Measurements from ENCODE around the gene FUT2. TPM values are rescaled to one million over a fixed set of nuclear protein-coding genes. Genes with fewer than 3 reads are reported as not detected.

The FUT2 gene
- total and polyA plus RNA-seq, 2 of the 13 experiments (the other 11 are each of a cell fraction or from before 2014, with no cell fraction given), result 0.07 TPM; not detected in 1

GRCh38 chr19:48672994-48673393, 22.8 kb upstream of the FUT2 start, which contains the start of gene NTN5:
Gene NTN5, minus strand, starts transcription at chr19:48673017. Its CDS starts 2,031 bp downstream, at chr19:48670986.
- no peak for FAIRE-seq
- H3K36me3 ChIP-seq (replicated peaks in 1 of 2; ENCODE audit: control insufficient read depth in 1 of 2, insufficient read depth in 2 of 2, low read length in 2 of 2), result no peaks in the 10 kb centered on the region
- H3K27ac ChIP-seq (ENCODE audit: extremely low read length, insufficient read depth, low read length), result no peak within 1 kb of the TSS
- ATAC-seq, result no peak
- H3K4me3 ChIP-seq (replicated peaks in 1 of 3; ENCODE audit: insufficient read depth in 1 of 3, low read depth in 2 of 3, low read length in 3 of 3), result no peak within 1 kb of the TSS
- no TSS peak for BruUV-seq (replicated peaks)
- no peak for DNase-seq (ENCODE audit: low spot score)
- H3K79me2 ChIP-seq (ENCODE audit: insufficient read depth, low read length), result no peaks in the 10 kb centered on the region
- H2AFZ ChIP-seq (ENCODE audit: low read length), result no peak within 1 kb of the TSS
- WGBS (ENCODE audit: low lambda C conversion rate), result 51% methylated on average over 9 of the region's 25 CpGs
- TF ChIP-seq HINFP (CRISPR knock-in tag; IDR thresholded peaks at IDR 0.05; ENCODE audit: low read depth) (no peak), ZNF605 (CRISPR knock-in tag; IDR thresholded peaks at IDR 0.05) (no peak)
- no peaks in the 10 kb centered on the region for H3K9me3 ChIP-seq (ENCODE audit: low read length)
- peaks cover 25% of the 10 kb centered on the region for H3K4me1 ChIP-seq (ENCODE audit: insufficient read depth, low read length)
- peaks cover 4 to 22% of the 10 kb centered on the region in 2 experiments; a peak in 4 of 5 replicates for H3K27me3 ChIP-seq (ENCODE audit: control insufficient read depth in 1 of 2, insufficient read depth in 2 of 2, low read length in 2 of 2)
- no peak within 1 kb of the TSS for H3K9ac ChIP-seq (ENCODE audit: insufficient read depth, low read depth, low read length)
- no peaks in the 10 kb centered on the region for H4K20me1 ChIP-seq (ENCODE audit: insufficient read depth, low read length)
- ChIA-PET POLR2A (no interaction called here), CTCF (ENCODE audit: low intra/inter-chr PET ratio, low total read pairs) (no interaction called here)
- intact Hi-C loops (cut with micrococcal nuclease; ENCODE audit: unreplicated experiment), result no loop called here
- in situ Hi-C loops (cut with HindIII; ENCODE audit: extremely low pct_ligation_motif_present, low pct_unique_long_range_greater_than_20kb), result loop anchor here (10.0 kb wide), 2 partner anchors 112 to 162 kb away; partner anchors contain the start of gene HSD17B14
- no peak within 1 kb of the TSS for H3K4me2 ChIP-seq (ENCODE audit: low read depth, low read length)

DNA sequence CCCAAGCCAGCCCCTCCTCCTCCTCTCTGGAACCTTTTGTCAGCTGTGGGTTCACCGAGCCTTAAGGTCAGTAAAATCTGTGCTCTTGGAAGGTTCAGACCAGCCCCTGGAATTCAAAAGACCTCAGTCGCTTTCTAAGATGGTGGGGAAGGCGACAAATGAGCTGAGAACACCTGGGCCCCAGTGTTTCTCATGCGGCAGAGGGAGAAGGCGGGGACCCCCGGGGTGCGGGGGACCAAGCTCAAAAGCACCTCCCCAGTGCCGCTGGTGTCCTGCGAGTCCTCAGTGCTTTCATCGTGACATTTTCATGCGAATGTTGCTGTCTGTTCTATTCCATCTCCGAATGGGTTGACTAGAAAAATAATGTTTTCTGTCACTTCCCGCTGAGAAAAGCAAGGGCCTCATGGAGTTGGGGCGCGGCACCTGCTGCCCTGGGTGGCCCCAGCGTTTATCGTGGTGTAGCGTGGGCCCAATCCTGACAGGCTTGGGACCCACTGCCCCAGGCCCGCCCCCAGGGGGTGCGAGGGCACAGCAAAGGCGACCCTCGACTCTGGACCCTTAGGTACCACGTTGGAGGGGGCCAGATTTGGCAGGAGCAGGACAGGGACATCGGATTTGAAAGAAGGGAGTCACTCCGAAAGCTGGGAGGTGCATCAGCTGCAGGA, 22.2 kb upstream of the FUT2 start:
- DNase-seq (ENCODE audit: low spot score) (no peak), ATAC-seq (no peak), FAIRE-seq (no peak)
- Histone ChIP-seq H4K20me1 (ENCODE audit: insufficient read depth, low read length) (no peaks in the 10 kb centered on the region), H2AFZ (ENCODE audit: low read length) (no peak overlapping the region), H3K4me1 (ENCODE audit: insufficient read depth, low read length) (peaks cover 25% of the 10 kb centered on the region), H3K4me3 (replicated peaks in 1 of 3; ENCODE audit: insufficient read depth in 1 of 3, low read depth in 2 of 3, low read length in 3 of 3) (no peak overlapping the region), H3K27me3 (ENCODE audit: control insufficient read depth in 1 of 2, insufficient read depth in 2 of 2, low read length in 2 of 2) (peaks cover 4 to 22% of the 10 kb centered on the region in 2 experiments; a peak in 4 of 5 replicates), H3K9me3 (ENCODE audit: low read length) (no peaks in the 10 kb centered on the region), H3K79me2 (ENCODE audit: insufficient read depth, low read length) (no peaks in the 10 kb centered on the region), H3K4me2 (ENCODE audit: low read depth, low read length) (no peak overlapping the region), H3K9ac (ENCODE audit: insufficient read depth, low read depth, low read length) (no peak overlapping the region), H3K36me3 (replicated peaks in 1 of 2; ENCODE audit: control insufficient read depth in 1 of 2, insufficient read depth in 2 of 2, low read length in 2 of 2) (no peaks in the 10 kb centered on the region), H3K27ac (ENCODE audit: extremely low read length, insufficient read depth, low read length) (no peak overlapping the region)
- intact Hi-C loops (cut with micrococcal nuclease; ENCODE audit: unreplicated experiment) (no loop called here), in situ Hi-C loops (cut with HindIII; ENCODE audit: extremely low pct_ligation_motif_present, low pct_unique_long_range_greater_than_20kb) (loop anchor here (10.0 kb wide), 2 partner anchors 111 to 161 kb away; partner anchors contain the start of gene HSD17B14)
- 55% methylated on average over 24 of the region's 25 CpGs for WGBS (ENCODE audit: low lambda C conversion rate)
- no peak for TF ChIP-seq ZNF414 (CRISPR knock-in tag; IDR thresholded peaks at IDR 0.05)
- no peak for TF ChIP-seq SNAI1 (CRISPR knock-in tag; IDR thresholded peaks at IDR 0.05; ENCODE audit: borderline replicate concordance)
- TF ChIP-seq RFXAP (CRISPR knock-in tag; IDR thresholded peaks at IDR 0.05; ENCODE audit: borderline replicate concordance), result no peak
- no peak for TF ChIP-seq ZNF441 (CRISPR knock-in tag; IDR thresholded peaks at IDR 0.05; ENCODE audit: borderline replicate concordance)
- TF ChIP-seq ZNF777 (CRISPR knock-in tag; IDR thresholded peaks at IDR 0.05), result no peak
- TF ChIP-seq ZNF317 (CRISPR knock-in tag; IDR thresholded peaks at IDR 0.05), result no peak
- TF ChIP-seq ZNF740 (CRISPR knock-in tag; IDR thresholded peaks at IDR 0.05), result no peak
- TF ChIP-seq ZFP90 (CRISPR knock-in tag; IDR thresholded peaks at IDR 0.05; ENCODE audit: borderline replicate concordance), result no peak
- no peak for TF ChIP-seq MTF2 (CRISPR knock-in tag; IDR thresholded peaks at IDR 0.05; ENCODE audit: borderline replicate concordance)
- TF ChIP-seq NR1H2 (CRISPR knock-in tag; IDR thresholded peaks at IDR 0.05; ENCODE audit: borderline replicate concordance, low read depth), result no peak
- TF ChIP-seq GATAD1 (CRISPR knock-in tag; IDR thresholded peaks at IDR 0.05), result no peak
- TF ChIP-seq FOXP1 (IDR thresholded peaks at IDR 0.05), result no peak
- TF ChIP-seq FOXP1 (CRISPR knock-in tag; IDR thresholded peaks at IDR 0.05), result no peak
- ChIA-PET CTCF (ENCODE audit: low intra/inter-chr PET ratio, low total read pairs) (no interaction called here), POLR2A (no interaction called here)
- BruUV-seq (replicated peaks), result no TSS peak
